RWPE1 (cell line): ENCODE measurements around the gene KMT2C.
A peak's percentile ranks its signal among the peaks of the same experiment; 100 is the strongest.

Experiments used
- CTCF ChIA-PET: fragments of 350-600 bp; sonication (Branson Sonifier 250); formaldehyde crosslinking; extraction: SDS; loops from one replicate; lab custom pipeline; 2021; lab: Yijun Ruan, JAX
- POLR2A ChIA-PET: fragments of 400-600 bp; formaldehyde crosslinking; extraction: SDS; loops from one replicate; lab custom pipeline; 2020; ENCODE audit warnings: antibody characterized with exemption; ENCODE audit not compliant: low non-redundant PET; lab: Yijun Ruan, JAX
- DNase-seq: peaks from one replicate; pipeline ENCODE4 v3.0.0; 2012; ENCODE audit warnings: low spot score
- H3K27ac ChIP-seq: fragments of 450-650 bp; 2 replicates; pipeline ENCODE4 v1.5.1; 2017
- TF ChIP-seq, protein P1 (sequence below): fragments of 450-650 bp; conservative IDR thresholded peaks from 2 replicates; pipeline ENCODE4 v1.5.1; 2017; ENCODE audit warnings: low read depth, mild to moderate bottlenecking

Gene KMT2C

DNA sequence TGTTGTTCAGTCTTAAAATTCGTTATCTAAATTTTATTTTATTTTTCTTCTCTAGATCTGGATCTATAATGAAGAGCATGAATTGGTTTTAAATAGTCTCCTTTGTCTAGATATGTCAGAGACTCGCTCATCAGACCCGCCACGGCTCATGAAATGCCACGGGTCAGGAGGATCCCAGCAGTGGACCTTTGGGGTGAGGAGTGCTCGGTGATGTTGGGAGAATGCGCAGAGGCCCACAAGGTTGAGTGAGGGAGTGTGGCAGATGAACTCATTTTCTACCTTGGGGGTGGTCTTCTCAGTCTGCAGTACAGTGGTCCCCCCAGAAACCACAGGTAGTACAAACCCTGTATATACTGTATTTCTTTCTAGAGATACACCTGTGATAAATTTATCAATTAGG lies 315.0 kb downstream of the KMT2C start:
- ChIA-PET POLR2A (no interaction called here), CTCF (no interaction called here)
- TF ChIP-seq, protein P1, sequence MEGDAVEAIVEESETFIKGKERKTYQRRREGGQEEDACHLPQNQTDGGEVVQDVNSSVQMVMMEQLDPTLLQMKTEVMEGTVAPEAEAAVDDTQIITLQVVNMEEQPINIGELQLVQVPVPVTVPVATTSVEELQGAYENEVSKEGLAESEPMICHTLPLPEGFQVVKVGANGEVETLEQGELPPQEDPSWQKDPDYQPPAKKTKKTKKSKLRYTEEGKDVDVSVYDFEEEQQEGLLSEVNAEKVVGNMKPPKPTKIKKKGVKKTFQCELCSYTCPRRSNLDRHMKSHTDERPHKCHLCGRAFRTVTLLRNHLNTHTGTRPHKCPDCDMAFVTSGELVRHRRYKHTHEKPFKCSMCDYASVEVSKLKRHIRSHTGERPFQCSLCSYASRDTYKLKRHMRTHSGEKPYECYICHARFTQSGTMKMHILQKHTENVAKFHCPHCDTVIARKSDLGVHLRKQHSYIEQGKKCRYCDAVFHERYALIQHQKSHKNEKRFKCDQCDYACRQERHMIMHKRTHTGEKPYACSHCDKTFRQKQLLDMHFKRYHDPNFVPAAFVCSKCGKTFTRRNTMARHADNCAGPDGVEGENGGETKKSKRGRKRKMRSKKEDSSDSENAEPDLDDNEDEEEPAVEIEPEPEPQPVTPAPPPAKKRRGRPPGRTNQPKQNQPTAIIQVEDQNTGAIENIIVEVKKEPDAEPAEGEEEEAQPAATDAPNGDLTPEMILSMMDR, result no peak
- no peak overlapping the region for H3K27ac ChIP-seq
- DNase-seq, result no peak

DNA sequence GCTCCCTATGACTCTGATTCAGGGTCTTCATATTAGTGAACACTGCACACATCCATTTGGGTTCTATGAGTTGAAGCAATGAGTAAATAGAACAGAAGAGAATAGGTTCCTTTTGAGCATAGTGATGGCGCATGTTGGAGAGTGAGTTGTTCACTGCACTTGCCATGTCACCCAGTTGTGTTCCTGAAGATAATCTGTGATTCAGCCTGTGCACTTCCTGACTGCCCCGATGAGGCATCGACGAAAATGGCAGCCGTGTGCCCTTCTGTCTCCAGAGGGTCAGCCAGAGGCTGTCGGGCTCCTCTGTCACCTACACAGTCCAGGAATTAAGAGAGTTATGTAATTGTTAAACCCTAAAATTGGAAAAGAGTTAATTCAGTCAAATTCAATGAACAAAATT lies 315.6 kb downstream of the KMT2C start:
- H3K27ac ChIP-seq, result no peak overlapping the region
- no peak for DNase-seq
- TF ChIP-seq, protein P1, result no peak
- ChIA-PET CTCF (no interaction called here), POLR2A (no interaction called here)

DNA sequence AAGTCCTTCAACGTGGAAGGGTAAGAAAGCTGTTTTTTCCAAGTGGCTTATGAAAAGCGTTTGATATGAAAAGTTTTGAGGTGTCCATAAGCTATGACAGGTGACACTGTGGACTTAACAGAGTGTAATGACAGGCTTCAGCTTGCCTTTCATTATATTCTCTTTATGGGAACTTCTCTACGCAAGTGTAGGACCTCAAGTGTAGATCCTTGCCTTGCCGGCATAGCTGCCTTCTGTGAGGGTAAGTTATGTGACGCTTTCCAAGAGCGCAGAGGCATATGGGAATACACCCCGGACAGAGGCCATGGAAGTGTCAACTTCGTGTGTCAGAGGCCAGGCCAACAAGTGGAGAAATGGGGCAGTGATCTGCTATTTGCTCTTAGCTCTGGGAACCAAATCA lies 318.4 kb downstream of the KMT2C start:
- POLR2A ChIA-PET, result no interaction called here
- H3K27ac ChIP-seq, result no peak overlapping the region
- TF ChIP-seq, protein P1, result no peak
- no peak for DNase-seq
- CTCF ChIA-PET, result no interaction called here

DNA sequence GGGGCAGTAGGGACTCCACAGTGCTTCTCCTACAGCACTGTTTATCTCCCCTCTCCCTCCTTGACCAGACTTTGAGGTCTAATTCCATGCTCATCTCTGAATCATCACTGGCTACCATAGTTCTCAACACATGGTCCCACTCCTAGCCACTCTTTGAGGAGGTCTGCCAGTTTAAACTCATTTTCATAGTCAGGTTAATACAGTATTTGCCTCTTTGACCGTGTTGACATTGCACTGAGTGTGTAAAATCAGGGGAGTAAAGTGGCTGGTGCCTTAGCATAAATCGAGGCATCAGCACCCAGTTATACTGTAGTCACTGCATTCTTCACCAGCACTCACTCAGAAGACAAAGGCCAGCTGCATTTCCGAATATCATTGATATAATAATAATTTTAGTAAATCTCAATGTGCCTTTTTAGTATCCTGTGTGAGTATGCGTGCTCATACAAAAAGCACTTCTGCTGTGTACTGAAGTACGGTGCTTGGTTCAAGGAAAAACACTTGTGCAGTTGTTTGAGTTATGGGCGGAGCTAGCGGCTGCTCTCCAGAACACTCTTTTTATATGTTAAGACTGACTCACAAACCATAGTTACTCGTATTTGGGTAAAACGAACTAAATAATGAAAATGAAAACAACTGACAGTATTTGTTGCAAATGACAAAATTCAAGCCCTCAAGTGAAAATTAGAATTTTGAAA lies 320.6 kb downstream of the KMT2C start:
- TF ChIP-seq, protein P1, result no peak
- POLR2A ChIA-PET, result no interaction called here
- H3K27ac ChIP-seq, result no peak overlapping the region
- CTCF ChIA-PET, result no interaction called here
- no peak for DNase-seq

DNA sequence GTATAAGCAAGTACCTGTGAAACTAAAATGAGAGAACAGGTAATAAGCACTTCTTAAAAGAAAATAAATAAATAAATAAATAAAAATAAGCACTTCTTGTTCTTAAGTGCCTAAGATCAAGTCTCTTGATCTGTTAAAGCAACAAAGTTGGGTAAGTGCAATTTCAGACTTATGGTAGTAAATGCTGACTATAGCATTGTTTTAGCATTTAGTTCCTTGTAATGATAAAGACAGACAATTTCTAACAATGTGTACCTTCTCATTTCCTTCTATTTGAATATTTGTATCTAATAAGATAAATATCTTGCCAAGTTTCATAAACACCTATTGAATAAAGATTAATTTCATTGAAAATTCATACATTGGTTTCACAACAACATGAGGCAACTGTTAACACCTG lies 323.0 kb downstream of the KMT2C start:
- TF ChIP-seq, protein P1, result no peak
- CTCF ChIA-PET, result interaction anchor here (0.6 kb wide), 1 partner anchor 180 kb away, joined by 3 read pairs; no protein-coding TSS in a partner anchor
- no peak overlapping the region for H3K27ac ChIP-seq
- DNase-seq, result no peak
- POLR2A ChIA-PET, result no interaction called here

DNA sequence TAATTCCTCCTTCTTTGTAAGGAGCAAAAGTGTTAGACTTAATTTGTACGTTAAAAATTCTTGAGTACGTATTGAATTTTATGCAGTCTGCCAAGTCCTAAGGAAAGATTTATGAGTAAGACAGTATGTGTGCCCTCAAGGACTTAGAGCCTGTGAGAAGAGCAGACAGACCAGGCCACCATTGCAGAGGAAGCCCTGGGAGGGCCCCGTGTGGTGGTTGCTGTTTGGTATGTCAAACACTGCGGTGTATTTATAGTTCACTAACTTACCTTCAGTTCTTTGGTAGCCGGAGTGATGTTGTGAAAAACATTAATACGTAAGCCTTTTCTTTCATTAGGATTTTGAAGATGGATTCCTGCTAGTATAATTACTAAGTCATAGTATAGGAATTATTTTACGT lies 327.4 kb downstream of the KMT2C start:
- no peak overlapping the region for H3K27ac ChIP-seq
- ChIA-PET POLR2A (no interaction called here), CTCF (interaction anchor here (0.6 kb wide), 1 partner anchor 126 kb away, joined by 6 read pairs; no protein-coding TSS in a partner anchor)
- peak; percentile 5 for DNase-seq
- TF ChIP-seq, protein P1, result no peak
